ENCODE measurements around the gene SLIT3. TPM values are rescaled to one million over a fixed set of nuclear protein-coding genes. Genes with fewer than 3 reads are reported as not detected.

The SLIT3 gene
- total and polyA plus RNA-seq, 9 of the 15 experiments (the other 6 are each of a cell fraction or from before 2014, with no cell fraction given), result 0.01 to 0.04 TPM; not detected in 7

- TF ChIP-seq RBM34 (IDR thresholded peaks at IDR 0.05; ENCODE audit: borderline replicate concordance, insufficient read depth, low read length), result no peak
- TF ChIP-seq, protein P1, sequence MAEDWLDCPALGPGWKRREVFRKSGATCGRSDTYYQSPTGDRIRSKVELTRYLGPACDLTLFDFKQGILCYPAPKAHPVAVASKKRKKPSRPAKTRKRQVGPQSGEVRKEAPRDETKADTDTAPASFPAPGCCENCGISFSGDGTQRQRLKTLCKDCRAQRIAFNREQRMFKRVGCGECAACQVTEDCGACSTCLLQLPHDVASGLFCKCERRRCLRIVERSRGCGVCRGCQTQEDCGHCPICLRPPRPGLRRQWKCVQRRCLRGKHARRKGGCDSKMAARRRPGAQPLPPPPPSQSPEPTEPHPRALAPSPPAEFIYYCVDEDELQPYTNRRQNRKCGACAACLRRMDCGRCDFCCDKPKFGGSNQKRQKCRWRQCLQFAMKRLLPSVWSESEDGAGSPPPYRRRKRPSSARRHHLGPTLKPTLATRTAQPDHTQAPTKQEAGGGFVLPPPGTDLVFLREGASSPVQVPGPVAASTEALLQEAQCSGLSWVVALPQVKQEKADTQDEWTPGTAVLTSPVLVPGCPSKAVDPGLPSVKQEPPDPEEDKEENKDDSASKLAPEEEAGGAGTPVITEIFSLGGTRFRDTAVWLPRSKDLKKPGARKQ (CRISPR knock-in tag; IDR thresholded peaks at IDR 0.05), result no peak
- TF ChIP-seq RBM14 (IDR thresholded peaks at IDR 0.05; ENCODE audit: borderline replicate concordance, insufficient read depth, low read depth, low read length), result no peak
- no peak for TF ChIP-seq TAF15 (IDR thresholded peaks at IDR 0.05; ENCODE audit: low read depth, low read length)
- TF ChIP-seq HDAC3 (IDR thresholded peaks at IDR 0.05; ENCODE audit: borderline replicate concordance, partially characterized antibody), result no peak
- peak in 1 of 2 experiments; percentile 82; a peak in 2 of 4 replicates for TF ChIP-seq RCOR1 (IDR thresholded peaks at IDR 0.05; ENCODE audit: borderline replicate concordance in 1 of 2, low read depth in 2 of 2, low read length in 2 of 2)
- no peak for TF ChIP-seq DPF2 (IDR thresholded peaks at IDR 0.05)
- no peak for TF ChIP-seq ZNF41 (CRISPR knock-in tag; conservative IDR thresholded peaks at IDR 0.05)
- no peak for TF ChIP-seq FOXA1 (IDR thresholded peaks at IDR 0.05; ENCODE audit: borderline replicate concordance)
- TF ChIP-seq, protein P2, sequence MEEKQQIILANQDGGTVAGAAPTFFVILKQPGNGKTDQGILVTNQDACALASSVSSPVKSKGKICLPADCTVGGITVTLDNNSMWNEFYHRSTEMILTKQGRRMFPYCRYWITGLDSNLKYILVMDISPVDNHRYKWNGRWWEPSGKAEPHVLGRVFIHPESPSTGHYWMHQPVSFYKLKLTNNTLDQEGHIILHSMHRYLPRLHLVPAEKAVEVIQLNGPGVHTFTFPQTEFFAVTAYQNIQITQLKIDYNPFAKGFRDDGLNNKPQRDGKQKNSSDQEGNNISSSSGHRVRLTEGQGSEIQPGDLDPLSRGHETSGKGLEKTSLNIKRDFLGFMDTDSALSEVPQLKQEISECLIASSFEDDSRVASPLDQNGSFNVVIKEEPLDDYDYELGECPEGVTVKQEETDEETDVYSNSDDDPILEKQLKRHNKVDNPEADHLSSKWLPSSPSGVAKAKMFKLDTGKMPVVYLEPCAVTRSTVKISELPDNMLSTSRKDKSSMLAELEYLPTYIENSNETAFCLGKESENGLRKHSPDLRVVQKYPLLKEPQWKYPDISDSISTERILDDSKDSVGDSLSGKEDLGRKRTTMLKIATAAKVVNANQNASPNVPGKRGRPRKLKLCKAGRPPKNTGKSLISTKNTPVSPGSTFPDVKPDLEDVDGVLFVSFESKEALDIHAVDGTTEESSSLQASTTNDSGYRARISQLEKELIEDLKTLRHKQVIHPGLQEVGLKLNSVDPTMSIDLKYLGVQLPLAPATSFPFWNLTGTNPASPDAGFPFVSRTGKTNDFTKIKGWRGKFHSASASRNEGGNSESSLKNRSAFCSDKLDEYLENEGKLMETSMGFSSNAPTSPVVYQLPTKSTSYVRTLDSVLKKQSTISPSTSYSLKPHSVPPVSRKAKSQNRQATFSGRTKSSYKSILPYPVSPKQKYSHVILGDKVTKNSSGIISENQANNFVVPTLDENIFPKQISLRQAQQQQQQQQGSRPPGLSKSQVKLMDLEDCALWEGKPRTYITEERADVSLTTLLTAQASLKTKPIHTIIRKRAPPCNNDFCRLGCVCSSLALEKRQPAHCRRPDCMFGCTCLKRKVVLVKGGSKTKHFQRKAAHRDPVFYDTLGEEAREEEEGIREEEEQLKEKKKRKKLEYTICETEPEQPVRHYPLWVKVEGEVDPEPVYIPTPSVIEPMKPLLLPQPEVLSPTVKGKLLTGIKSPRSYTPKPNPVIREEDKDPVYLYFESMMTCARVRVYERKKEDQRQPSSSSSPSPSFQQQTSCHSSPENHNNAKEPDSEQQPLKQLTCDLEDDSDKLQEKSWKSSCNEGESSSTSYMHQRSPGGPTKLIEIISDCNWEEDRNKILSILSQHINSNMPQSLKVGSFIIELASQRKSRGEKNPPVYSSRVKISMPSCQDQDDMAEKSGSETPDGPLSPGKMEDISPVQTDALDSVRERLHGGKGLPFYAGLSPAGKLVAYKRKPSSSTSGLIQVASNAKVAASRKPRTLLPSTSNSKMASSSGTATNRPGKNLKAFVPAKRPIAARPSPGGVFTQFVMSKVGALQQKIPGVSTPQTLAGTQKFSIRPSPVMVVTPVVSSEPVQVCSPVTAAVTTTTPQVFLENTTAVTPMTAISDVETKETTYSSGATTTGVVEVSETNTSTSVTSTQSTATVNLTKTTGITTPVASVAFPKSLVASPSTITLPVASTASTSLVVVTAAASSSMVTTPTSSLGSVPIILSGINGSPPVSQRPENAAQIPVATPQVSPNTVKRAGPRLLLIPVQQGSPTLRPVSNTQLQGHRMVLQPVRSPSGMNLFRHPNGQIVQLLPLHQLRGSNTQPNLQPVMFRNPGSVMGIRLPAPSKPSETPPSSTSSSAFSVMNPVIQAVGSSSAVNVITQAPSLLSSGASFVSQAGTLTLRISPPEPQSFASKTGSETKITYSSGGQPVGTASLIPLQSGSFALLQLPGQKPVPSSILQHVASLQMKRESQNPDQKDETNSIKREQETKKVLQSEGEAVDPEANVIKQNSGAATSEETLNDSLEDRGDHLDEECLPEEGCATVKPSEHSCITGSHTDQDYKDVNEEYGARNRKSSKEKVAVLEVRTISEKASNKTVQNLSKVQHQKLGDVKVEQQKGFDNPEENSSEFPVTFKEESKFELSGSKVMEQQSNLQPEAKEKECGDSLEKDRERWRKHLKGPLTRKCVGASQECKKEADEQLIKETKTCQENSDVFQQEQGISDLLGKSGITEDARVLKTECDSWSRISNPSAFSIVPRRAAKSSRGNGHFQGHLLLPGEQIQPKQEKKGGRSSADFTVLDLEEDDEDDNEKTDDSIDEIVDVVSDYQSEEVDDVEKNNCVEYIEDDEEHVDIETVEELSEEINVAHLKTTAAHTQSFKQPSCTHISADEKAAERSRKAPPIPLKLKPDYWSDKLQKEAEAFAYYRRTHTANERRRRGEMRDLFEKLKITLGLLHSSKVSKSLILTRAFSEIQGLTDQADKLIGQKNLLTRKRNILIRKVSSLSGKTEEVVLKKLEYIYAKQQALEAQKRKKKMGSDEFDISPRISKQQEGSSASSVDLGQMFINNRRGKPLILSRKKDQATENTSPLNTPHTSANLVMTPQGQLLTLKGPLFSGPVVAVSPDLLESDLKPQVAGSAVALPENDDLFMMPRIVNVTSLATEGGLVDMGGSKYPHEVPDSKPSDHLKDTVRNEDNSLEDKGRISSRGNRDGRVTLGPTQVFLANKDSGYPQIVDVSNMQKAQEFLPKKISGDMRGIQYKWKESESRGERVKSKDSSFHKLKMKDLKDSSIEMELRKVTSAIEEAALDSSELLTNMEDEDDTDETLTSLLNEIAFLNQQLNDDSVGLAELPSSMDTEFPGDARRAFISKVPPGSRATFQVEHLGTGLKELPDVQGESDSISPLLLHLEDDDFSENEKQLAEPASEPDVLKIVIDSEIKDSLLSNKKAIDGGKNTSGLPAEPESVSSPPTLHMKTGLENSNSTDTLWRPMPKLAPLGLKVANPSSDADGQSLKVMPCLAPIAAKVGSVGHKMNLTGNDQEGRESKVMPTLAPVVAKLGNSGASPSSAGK (IDR thresholded peaks at IDR 0.05), result no peak
- TF ChIP-seq, protein P3, sequence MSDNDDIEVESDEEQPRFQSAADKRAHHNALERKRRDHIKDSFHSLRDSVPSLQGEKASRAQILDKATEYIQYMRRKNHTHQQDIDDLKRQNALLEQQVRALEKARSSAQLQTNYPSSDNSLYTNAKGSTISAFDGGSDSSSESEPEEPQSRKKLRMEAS (CRISPR knock-in tag; IDR thresholded peaks at IDR 0.05), result no peak
- no peak for TF ChIP-seq JUNB (CRISPR knock-in tag; conservative IDR thresholded peaks at IDR 0.05)
- TF ChIP-seq NONO (IDR thresholded peaks at IDR 0.05; ENCODE audit: low read depth in 2 of 2, low read length in 1 of 2), result no peak
- no peak for TF ChIP-seq ZSCAN32 (CRISPR knock-in tag; IDR thresholded peaks at IDR 0.05)
- TF ChIP-seq TCF3 (CRISPR knock-in tag; IDR thresholded peaks at IDR 0.05), result no peak
- TF ChIP-seq ZNF175 (CRISPR knock-in tag; IDR thresholded peaks at IDR 0.05; ENCODE audit: low read depth), result no peak
Observed at GRCh38 chr5:168851902-168852321, 449.0 kb downstream of the SLIT3 start (continued).
